Activated T-cell treated with anti-CD3 and anti-CD28 coated beads for 1 hour (primary cell): ENCODE measurements around the gene COX8A.
A peak's percentile ranks its signal among the peaks of the same experiment; 100 is the strongest.
"Not testable (repeated sequence)": the region's sequence is repeated elsewhere in the genome, so short reads cannot be mapped to it uniquely, and the experiment has no call there.

Experiments used
- DNase-seq: peaks from one replicate; pipeline ENCODE4 v3.0.0-alpha.2; 2020; ENCODE audit warnings: low read depth

The COX8A gene, protein sequence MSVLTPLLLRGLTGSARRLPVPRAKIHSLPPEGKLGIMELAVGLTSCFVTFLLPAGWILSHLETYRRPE

DNA sequence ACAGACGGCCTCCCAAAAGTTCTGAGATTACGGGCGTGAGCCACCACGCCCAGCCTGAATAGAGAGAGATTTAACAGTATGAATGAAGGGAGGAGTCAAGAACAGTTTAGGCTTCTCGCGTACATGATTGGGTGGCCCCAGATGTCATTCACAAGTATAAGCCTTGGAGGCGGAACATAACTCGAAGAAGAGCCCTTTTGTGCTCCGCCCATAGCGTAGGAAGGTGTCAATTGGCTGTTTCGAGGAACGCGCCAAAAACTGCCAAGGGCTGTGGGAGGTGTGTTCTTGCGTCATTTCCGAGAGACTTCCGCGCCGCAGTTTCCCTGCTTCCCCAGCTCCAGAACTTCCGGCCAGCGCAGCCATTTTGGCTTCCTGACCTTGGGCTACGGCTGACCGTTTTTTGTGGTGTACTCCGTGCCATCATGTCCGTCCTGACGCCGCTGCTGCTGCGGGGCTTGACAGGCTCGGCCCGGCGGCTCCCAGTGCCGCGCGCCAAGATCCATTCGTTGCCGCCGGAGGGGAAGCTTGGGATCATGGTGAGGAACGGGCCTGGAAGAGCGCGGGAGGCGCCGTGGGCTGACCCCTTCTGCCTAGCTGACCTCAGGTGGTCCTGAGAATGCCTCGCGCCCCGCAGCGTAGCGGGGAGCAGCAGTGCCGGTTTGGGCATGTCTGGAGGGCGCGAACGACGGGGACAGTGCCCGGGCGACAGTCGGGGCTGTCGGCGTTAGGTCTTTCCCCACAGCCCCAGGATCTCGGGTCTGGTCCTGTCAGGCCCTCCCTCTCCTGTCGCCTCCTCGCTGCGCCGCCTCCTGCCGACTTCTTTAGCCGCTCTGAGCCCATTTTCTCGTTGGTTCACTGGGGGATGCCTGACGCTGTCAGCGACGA is at the start of gene COX8A:
COX8A (plus strand) TSS at position 362 of the 885 bp plus-strand sequence; CDS start at position 423, 61 bp downstream.
- peak; percentile 86 for DNase-seq

- DNase-seq = no peak
Observed at GRCh38 chr11:63929616-63930015, 44.8 kb upstream of the COX8A start.

DNA sequence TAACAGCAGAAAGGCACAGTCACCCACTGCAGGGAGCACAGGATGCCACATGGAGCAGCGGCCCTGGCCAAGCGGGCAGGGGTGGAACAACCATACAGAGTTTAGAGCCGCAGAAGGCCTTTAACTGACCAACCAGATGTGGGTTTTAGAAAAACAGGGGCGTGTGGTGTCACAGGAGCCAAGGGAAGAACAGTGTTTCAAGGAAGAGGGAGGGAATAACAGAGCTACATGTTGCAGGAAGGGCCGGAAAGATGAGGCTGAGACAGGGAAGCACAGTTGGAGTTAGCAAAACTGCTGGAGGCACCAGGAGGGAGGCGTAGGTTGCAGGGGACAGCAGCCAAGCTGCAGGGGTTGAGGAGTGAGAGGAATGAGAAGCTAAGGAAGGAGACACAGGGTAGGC is 43.4 kb upstream of the COX8A start:
- no peak for DNase-seq

DNA sequence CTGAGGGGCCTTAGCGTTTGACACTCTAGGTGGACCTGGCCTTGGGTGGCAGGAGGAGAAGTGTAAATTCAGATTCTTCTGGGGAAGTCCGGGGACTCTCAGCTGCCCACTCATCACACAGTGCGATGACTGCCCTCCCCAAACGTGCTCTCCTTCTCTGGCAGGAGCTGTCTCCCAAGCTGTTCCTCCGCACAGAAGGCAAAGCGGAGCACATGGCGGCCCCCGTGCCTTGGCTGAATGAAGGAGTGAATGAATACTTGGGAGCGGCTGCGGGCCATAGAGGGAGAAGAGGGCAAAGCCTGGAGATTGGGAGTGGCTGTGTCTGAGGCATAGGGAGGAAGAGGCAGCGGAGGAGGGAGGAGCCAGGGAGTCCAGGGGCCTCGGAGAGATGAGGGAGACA is 42.5 kb upstream of the COX8A start:
- DNase-seq = no peak

DNA sequence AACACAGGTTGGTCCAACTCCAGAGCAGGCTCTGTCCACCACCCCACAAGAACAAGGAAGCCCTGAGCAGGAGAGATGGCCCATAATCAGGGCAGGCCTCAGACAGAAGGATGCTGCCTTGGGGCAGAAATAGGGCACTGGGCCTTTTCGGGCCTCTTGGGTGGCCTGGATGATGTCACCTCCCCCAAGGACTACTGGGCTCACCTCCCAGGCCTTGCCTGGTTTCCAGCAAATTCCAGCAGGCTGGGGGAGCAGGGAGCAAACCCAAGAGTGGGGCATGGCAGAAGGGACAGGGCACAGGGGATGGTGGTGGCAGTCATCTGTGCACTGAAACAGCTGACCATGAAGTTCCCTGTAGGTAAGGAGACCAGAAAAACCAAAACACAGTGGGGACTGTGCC is 41.0 kb upstream of the COX8A start:
- DNase-seq = no peak

DNA sequence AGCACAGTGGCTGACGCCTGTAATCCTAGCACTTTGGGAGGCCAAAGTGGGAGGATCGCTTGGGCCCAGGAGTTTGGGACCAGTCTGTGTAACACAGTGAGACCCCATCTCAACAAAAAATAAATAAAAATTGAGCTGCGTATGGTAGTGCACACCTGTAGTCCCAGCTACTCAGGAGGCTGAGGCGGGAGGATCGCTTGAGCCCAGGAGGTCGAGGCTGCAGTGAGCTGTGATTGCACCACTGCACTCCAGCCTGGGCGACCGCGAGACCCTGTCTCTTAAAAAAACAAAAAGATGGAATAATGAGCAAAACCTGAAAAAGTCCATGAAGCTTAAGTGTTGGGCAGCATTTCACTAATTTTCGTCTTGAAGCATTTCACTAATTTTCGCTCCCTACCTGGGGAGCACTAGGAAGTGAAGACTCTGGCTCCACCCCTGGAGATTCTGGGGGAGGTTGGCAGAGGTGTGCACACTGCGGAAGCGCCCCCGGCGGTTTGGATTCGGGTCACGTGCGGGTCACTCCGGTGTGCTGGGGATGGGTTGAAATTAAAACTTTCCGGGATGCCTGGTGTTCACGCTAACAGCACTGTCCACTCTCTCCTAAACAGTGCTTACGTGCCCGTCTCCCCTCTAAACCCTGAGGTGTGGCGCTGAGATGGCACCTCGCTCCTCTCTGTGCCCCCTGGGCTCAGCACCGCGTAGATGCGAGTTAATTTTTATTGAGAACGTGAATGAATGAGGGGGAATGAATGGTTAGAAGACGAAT is 36.5 kb upstream of the COX8A start:
- no peak for DNase-seq

DNA sequence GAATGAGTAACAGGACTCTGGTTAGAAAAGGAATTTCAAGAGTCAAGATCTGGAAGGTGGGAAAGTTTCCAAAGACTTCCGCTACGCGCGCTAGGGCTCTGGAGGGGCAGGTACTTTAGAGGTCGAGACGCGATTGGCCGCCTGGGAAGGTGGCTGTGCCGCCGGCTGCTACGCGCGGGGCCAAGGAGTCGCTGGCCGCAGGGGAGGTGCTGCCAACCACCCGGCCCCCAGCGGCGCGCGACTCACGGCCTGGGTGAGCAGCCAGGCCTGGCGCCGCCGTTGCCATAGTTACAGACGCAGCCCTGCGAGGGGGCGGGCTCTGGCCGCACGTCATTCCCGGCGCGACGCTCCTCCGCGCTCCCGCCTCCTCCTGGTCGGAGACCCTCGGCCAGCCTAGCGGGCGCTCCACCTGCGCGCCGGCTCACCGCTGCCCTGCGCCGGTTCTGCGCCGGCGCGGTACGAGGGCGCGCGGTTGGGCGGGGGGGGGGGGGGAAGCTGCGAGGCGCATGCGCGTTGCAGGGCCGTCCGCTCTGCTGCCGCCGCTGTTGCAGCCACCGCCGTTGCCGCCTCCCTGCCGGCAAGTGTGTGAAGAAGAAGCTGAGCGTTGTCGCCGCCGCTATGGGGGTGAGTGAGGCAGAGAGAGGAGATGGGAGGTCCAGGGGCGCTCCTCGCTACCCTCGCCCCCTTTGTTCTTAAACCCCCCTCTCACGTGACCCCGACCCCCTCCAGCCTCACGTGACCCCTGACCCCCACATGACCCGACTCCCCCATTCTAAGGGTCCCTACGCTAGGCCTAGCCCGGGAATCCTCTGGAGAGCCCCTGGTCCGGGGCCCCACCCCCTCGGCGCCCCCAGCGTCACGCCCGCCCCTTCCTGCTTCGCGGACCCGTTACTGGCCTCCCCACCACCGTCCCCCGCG is 35.7 kb upstream of the COX8A start, which contains the start of gene NAA40:
NAA40 (plus strand) TSS at position 524 of the 918 bp plus-strand sequence; CDS start at position 619, 95 bp downstream.
- DNase-seq = peak; percentile 81

- DNase-seq = no peak
Observed at GRCh38 chr11:63939397-63939891, 35.0 kb upstream of the COX8A start.

DNA sequence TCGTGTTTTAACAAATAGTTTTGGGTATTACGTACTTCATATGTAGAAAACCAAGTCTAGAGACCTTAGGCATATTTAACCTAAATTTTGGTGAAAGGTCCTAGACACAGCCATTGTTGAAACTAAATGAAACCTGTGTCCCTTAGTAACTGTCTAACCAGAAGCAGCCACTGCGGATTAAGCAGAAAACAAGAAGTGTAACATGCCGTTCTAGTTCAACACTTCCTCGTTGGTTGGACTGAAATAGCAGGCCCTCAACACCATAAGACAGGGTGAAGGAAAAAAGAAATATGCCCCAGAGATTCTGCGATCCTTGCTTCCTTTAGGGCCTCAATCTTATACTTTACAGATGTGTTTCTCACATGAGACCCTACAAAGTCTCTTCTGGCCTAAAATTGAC is 33.6 kb upstream of the COX8A start:
- DNase-seq = no peak

- no peak for DNase-seq
Observed at GRCh38 chr11:63941901-63942300, 32.5 kb upstream of the COX8A start.

GRCh38 chr11:63942803-63943202 is 31.6 kb upstream of the COX8A start:
- no peak for DNase-seq

GRCh38 chr11:63944987-63945386 is 29.4 kb upstream of the COX8A start:
- no peak for DNase-seq

DNA sequence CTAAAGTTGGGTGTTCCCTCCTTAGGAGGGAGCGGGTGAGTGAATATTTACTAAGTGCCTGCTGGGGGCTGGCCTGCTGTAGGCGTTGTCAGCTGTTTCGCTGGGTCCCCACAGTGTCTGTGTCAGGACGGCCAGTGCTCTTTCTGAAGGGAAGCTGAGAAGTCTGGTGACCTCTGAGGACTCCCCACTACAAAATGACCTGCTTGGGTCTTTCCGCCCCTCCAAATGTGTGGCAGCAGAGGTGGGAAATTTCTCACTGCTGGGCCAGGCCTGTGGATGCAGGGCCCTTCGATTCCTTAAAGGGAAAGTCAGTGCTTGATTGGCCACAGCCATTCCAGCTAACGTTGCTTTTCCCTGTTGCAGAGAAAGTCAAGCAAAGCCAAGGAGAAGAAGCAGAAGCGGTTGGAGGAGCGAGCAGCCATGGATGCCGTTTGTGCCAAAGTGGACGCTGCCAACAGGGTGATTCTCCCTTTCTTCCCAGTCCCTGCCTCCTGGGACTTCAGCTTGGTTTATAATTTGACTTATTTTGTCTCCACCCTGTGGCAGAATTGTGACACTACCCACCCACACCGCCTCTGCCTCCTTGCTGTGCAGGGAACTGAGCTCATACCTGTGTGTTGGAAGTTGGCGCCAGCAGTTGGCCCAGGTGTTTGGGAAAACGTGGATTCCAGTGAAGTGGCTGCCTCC is 28.8 kb upstream of the COX8A start:
- peak; percentile 32 for DNase-seq

- no peak for DNase-seq
Observed at GRCh38 chr11:63951779-63952536, 22.5 kb upstream of the COX8A start.

GRCh38 chr11:63952570-63952969 is 21.9 kb upstream of the COX8A start:
- DNase-seq = no peak

GRCh38 chr11:63958008-63958407 is 16.4 kb upstream of the COX8A start:
- DNase-seq = no peak

DNA sequence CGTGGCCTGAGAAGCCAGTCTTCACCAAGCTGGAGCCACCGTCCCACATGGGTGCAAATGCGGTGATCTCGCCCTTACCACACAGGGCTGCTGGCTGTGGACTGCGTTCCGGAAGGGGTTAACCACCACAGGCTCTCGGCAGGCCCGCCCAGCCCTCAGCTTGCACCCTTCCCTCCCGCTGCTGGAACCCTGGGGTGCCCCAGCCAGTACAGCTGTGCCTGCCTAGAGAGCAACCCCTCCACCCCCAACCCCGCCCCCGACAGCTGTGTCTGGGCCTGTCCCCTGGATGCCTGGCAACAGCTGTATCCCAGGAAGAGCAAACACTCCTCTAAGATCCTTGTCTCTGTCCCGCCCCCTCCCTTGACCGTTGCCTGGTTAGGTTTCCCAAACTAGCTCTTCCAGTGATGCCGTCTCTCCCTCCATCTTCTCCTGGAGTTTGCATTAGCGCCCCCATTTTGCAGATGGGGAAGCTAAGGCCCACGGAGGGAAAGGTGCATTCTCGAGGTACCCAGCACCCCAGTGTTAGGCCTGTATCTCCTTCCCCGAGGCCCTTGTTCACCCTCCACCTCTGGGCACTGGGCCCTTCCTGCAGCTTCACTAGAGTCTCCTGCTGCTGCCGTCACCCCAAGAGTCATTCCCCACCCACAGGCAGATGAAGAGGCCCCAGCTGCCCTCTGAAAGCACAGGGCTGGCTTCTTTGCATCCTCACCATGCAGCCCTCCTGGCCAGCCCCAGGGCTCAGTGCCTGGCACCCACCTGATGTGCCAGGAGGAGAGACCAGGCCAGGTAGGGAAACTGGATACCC is 12.6 kb upstream of the COX8A start:
- DNase-seq = no peak

GRCh38 chr11:63963895-63964294 is 10.5 kb upstream of the COX8A start:
- not testable (repeated sequence) for DNase-seq

- DNase-seq = no peak
Observed at GRCh38 chr11:63966444-63966843, 8.0 kb upstream of the COX8A start.
